GM12801 (cell line): ENCODE results near the gene CCR7.

Experiments
- CTCF ChIP-seq: IDR thresholded peaks from one replicate; pipeline ENCODE4 v1.5.1; 2011; ENCODE audit warnings: control low read depth; ENCODE audit not compliant: insufficient read length; ENCODE audit errors: extremely low read depth

Gene CCR7

GRCh38 chr17:40514013-40514875 lies 51.0 kb downstream of the CCR7 start:
- no peak for TF ChIP-seq CTCF

- no peak for TF ChIP-seq CTCF
Measured at GRCh38 chr17:40511667-40512220, 53.5 kb downstream of the CCR7 start.

- no peak for TF ChIP-seq CTCF
Measured at GRCh38 chr17:40511136-40511535, 54.1 kb downstream of the CCR7 start.

- no peak for TF ChIP-seq CTCF
Measured at GRCh38 chr17:40510328-40510648, 55.0 kb downstream of the CCR7 start.

- no peak for TF ChIP-seq CTCF
Measured at GRCh38 chr17:40509626-40510327, 55.5 kb downstream of the CCR7 start.

- TF ChIP-seq CTCF: no peak
Measured at GRCh38 chr17:40506786-40507185, 58.5 kb downstream of the CCR7 start.
